Natural killer cell (primary cell): ENCODE data around the gene FAP. TPM values are rescaled to one million over a fixed set of nuclear protein-coding genes. Genes with fewer than 3 reads are reported as not detected.

Source experiments
- ATAC-seq, 3 donors: fragments of 150-1000 bp in 2 of 3; fragments of 200-7000 bp in 1 of 3; cut with Tn5 transposase; 1 replicate in 1 of 3; 2 replicates in 2 of 3; pipeline ENCODE4 v1.10.0; 2021; ENCODE audit warnings: mild to moderate bottlenecking in 2 of 3, moderate library complexity in 2 of 3
- DNase-seq, 2 donors: peaks; one replicate each; pipeline versions ENCODE4 v3.0.0 to v3.0.0-alpha.2; 2013 to 2021; ENCODE audit warnings: mixed read lengths in 1 of 2
- H3K27ac ChIP-seq: one replicate; pipeline ENCODE4 v1.5.1; 2013; ENCODE audit warnings: mild to moderate bottlenecking, low read length
- H3K27me3 ChIP-seq: one replicate; pipeline ENCODE4 v1.6.1; 2013; ENCODE audit warnings: low read length; ENCODE audit not compliant: control insufficient read depth, insufficient read depth
- H3K36me3 ChIP-seq: one replicate; pipeline ENCODE4 v1.6.1; 2013; ENCODE audit warnings: low read length; ENCODE audit not compliant: control insufficient read depth, insufficient read depth
- H3K4me1 ChIP-seq: one replicate; pipeline ENCODE4 v1.6.1; 2013; ENCODE audit warnings: low read length; ENCODE audit not compliant: control insufficient read depth, insufficient read depth
- H3K4me3 ChIP-seq: one replicate; pipeline ENCODE4 v1.5.1; 2013; ENCODE audit warnings: low read length
- H3K9me3 ChIP-seq: one replicate; pipeline ENCODE4 v1.6.1; 2013; ENCODE audit warnings: low read length; ENCODE audit not compliant: control insufficient read depth, insufficient read depth
- H3K27ac Mint-ChIP-seq, 2 donors: one replicate each; pipeline ENCODE4 v1.8.0; 2022; ENCODE audit warnings: mild to moderate bottlenecking in 2 of 2, mixed read lengths in 2 of 2, moderate library complexity in 1 of 2
- H3K27me3 Mint-ChIP-seq, 2 donors: one replicate each; pipeline ENCODE4 v1.8.0; 2022; ENCODE audit warnings: low read depth in 2 of 2, mixed read lengths in 2 of 2
- H3K36me3 Mint-ChIP-seq: one replicate; pipeline ENCODE4 v1.8.0; 2022; ENCODE audit warnings: mixed read lengths
- H3K4me1 Mint-ChIP-seq, 2 donors: one replicate each; pipeline ENCODE4 v1.8.0; 2022; ENCODE audit warnings: mixed read lengths in 2 of 2
- H3K4me3 Mint-ChIP-seq: one replicate; pipeline ENCODE4 v1.8.0; 2022; ENCODE audit warnings: mild to moderate bottlenecking, moderate library complexity, mixed read lengths
- H3K9me3 Mint-ChIP-seq, 2 donors: one replicate each; pipeline ENCODE4 v1.8.0; 2022; ENCODE audit warnings: mixed read lengths in 2 of 2
- CTCF ChIP-seq: fragments of 200-600 bp; IDR thresholded peaks from one replicate; pipeline ENCODE4 v1.8.0; 2022; ENCODE audit warnings: antibody characterized with exemption
- WGBS: methylation state at CpG from one replicate; pipeline ENCODE4 v1.1.7; 2013; ENCODE audit warnings: missing lambda C conversion rate; ENCODE audit not compliant: insufficient coverage; 5-methylcytosine and 5-hydroxymethylcytosine counted together
- intact Hi-C: fragments of 100-400 bp; cut with micrococcal nuclease; formaldehyde crosslinking; loops from one replicate; pipeline ENCODE4 v1.14.2; 2022
- total RNA-seq, 4 donors: library from RNA; stranded (reverse); fragments of 120-200 nt in 1 of 4; gene quantifications; one replicate each; pipeline versions ENCODE4 v1.2.3 to v1.2.4, GENCODE V29; 2013 to 2022

Gene FAP
- total RNA-seq, 3 donors from 2014 or later (not counting 1 experiment from before 2014, with no cell fraction given) = not detected

GRCh38 chr2:162202203-162202602 is 41.0 kb downstream of the FAP start:
- H3K4me1 Mint-ChIP-seq = no peaks in the 10 kb centered on the region
- H3K9me3 Mint-ChIP-seq = no peaks in the 10 kb centered on the region
- no peak for TF ChIP-seq CTCF

GRCh38 chr2:162200636-162201035 is 42.6 kb downstream of the FAP start:
- Mint-ChIP-seq H3K9me3 (no peaks in the 10 kb centered on the region), H3K4me3 (no peak overlapping the region), H3K4me1 (no peaks in the 10 kb centered on the region), H3K36me3 (no peaks in the 10 kb centered on the region), H3K27me3 (peaks cover 10 to 27% of the 10 kb centered on the region in 2 donors), H3K27ac (no peak overlapping the region)
- no CpG with 5 or more reads among the region's 1 CpG for WGBS
- H3K4me3 ChIP-seq = no peak overlapping the region
- no peaks in the 10 kb centered on the region for H3K36me3 ChIP-seq
- no peaks in the 10 kb centered on the region for H3K4me1 ChIP-seq
- no peaks in the 10 kb centered on the region for H3K27me3 ChIP-seq
- TF ChIP-seq CTCF = no peak
- intact Hi-C loops = no loop called here
- H3K27ac ChIP-seq = no peak overlapping the region
- H3K9me3 ChIP-seq = no peaks in the 10 kb centered on the region
- no peak for ATAC-seq
- DNase-seq = no peak

More at GRCh38 chr2:162202203-162202602, 41.0 kb downstream of the FAP start:
- Histone ChIP-seq H3K4me1 (no peaks in the 10 kb centered on the region), H3K27ac (no peak overlapping the region), H3K27me3 (no peaks in the 10 kb centered on the region), H3K36me3 (no peaks in the 10 kb centered on the region), H3K9me3 (no peaks in the 10 kb centered on the region), H3K4me3 (no peak overlapping the region)
- DNase-seq = no peak
- Mint-ChIP-seq H3K27ac (no peak overlapping the region), H3K27me3 (peaks cover 10 to 27% of the 10 kb centered on the region in 2 donors), H3K4me3 (no peak overlapping the region), H3K36me3 (no peaks in the 10 kb centered on the region)
- ATAC-seq = no peak
- intact Hi-C loops = no loop called here

- DNase-seq (no peak), ATAC-seq (no peak)
- Histone ChIP-seq H3K27me3 (no peaks in the 10 kb centered on the region), H3K9me3 (no peaks in the 10 kb centered on the region), H3K4me3 (no peak overlapping the region), H3K27ac (no peak overlapping the region), H3K36me3 (no peaks in the 10 kb centered on the region), H3K4me1 (no peaks in the 10 kb centered on the region)
- H3K4me1 Mint-ChIP-seq = no peaks in the 10 kb centered on the region
- H3K9me3 Mint-ChIP-seq = no peaks in the 10 kb centered on the region
- no peaks in the 10 kb centered on the region for H3K36me3 Mint-ChIP-seq
- H3K27me3 Mint-ChIP-seq = peaks cover 13 to 27% of the 10 kb centered on the region in 2 donors
- no peak overlapping the region for H3K27ac Mint-ChIP-seq
- intact Hi-C loops = no loop called here
- no peak for TF ChIP-seq CTCF
- 100% methylated on average over 1 of the region's 1 CpG for WGBS
- no peak overlapping the region for H3K4me3 Mint-ChIP-seq
Observed at GRCh38 chr2:162199913-162200312, 43.3 kb downstream of the FAP start.

- H3K36me3 Mint-ChIP-seq = no peaks in the 10 kb centered on the region
- no peaks in the 10 kb centered on the region for H3K9me3 ChIP-seq
- DNase-seq (no peak), ATAC-seq (no peak)
- H3K4me3 Mint-ChIP-seq = no peak overlapping the region
- TF ChIP-seq CTCF = no peak
- no peak overlapping the region for H3K27ac ChIP-seq
- no peak overlapping the region for H3K4me3 ChIP-seq
- H3K4me1 ChIP-seq = no peaks in the 10 kb centered on the region
- no peaks in the 10 kb centered on the region for H3K4me1 Mint-ChIP-seq
- no peaks in the 10 kb centered on the region for H3K27me3 ChIP-seq
- 85% methylated on average over 9 of the region's 9 CpGs for WGBS
- no peaks in the 10 kb centered on the region for H3K36me3 ChIP-seq
- no peak overlapping the region for H3K27ac Mint-ChIP-seq
- intact Hi-C loops = no loop called here
- peaks cover 9 to 16% of the 10 kb centered on the region in 2 donors for H3K27me3 Mint-ChIP-seq
- no peaks in the 10 kb centered on the region for H3K9me3 Mint-ChIP-seq
Observed at GRCh38 chr2:162198239-162198638, 45.0 kb downstream of the FAP start.
